ENCODE results near the gene SMPD3. TPM values are rescaled to one million over a fixed set of nuclear protein-coding genes. Genes with fewer than 3 reads are reported as not detected.

Gene SMPD3
- polyA plus RNA-seq, 1 donor, result 1.1 TPM

GRCh38 chr16:68404736-68405345, 43.5 kb downstream of the SMPD3 start:
- no peak for DNase-seq (ENCODE audit: low read depth)

GRCh38 chr16:68403704-68404103, 44.6 kb downstream of the SMPD3 start:
- no peak for DNase-seq (ENCODE audit: low read depth)

GRCh38 chr16:68403177-68403576, 45.1 kb downstream of the SMPD3 start:
- no peak for DNase-seq (ENCODE audit: low read depth)

GRCh38 chr16:68402748-68403040, 45.6 kb downstream of the SMPD3 start:
- no peak for DNase-seq (ENCODE audit: low read depth)

- no peak for DNase-seq (ENCODE audit: low read depth)
Measured at GRCh38 chr16:68401871-68402747, 46.2 kb downstream of the SMPD3 start.

GRCh38 chr16:68400924-68401460, 47.3 kb downstream of the SMPD3 start:
- no peak for DNase-seq (ENCODE audit: low read depth)

GRCh38 chr16:68400083-68400923, 48.0 kb downstream of the SMPD3 start:
- no peak for DNase-seq (ENCODE audit: low read depth)

GRCh38 chr16:68399456-68399855, 48.9 kb downstream of the SMPD3 start:
- no peak for DNase-seq (ENCODE audit: low read depth)

- no peak for DNase-seq (ENCODE audit: low read depth)
Measured at GRCh38 chr16:68397710-68398201, 50.6 kb downstream of the SMPD3 start.

- DNase-seq (ENCODE audit: low read depth), result no peak
Measured at GRCh38 chr16:68396481-68396880, 51.8 kb downstream of the SMPD3 start.

GRCh38 chr16:68395815-68396214, 52.5 kb downstream of the SMPD3 start:
- DNase-seq (ENCODE audit: low read depth), result no peak

- no peak for DNase-seq (ENCODE audit: low read depth)
Measured at GRCh38 chr16:68395167-68395786, 53.0 kb downstream of the SMPD3 start.

GRCh38 chr16:68393333-68393732, 55.0 kb downstream of the SMPD3 start:
- no peak for DNase-seq (ENCODE audit: low read depth)

GRCh38 chr16:68389750-68390371, 58.4 kb downstream of the SMPD3 start:
- no peak for DNase-seq (ENCODE audit: low read depth)

- no peak for DNase-seq (ENCODE audit: low read depth)
Measured at GRCh38 chr16:68389006-68389405, 59.3 kb downstream of the SMPD3 start.

GRCh38 chr16:68388124-68388523, 60.2 kb downstream of the SMPD3 start:
- DNase-seq (ENCODE audit: low read depth), result no peak

- no peak for DNase-seq (ENCODE audit: low read depth)
Measured at GRCh38 chr16:68387301-68387700, 61.0 kb downstream of the SMPD3 start.

GRCh38 chr16:68386628-68387027, 61.7 kb downstream of the SMPD3 start:
- DNase-seq (ENCODE audit: low read depth), result no peak

- no peak for DNase-seq (ENCODE audit: low read depth)
Measured at GRCh38 chr16:68385371-68385770, 62.9 kb downstream of the SMPD3 start.

GRCh38 chr16:68384288-68385161, 63.8 kb downstream of the SMPD3 start:
- DNase-seq (ENCODE audit: low read depth), result no peak
